Stomach (tissue), 4 donors: ENCODE results near the gene GAGE12J.
"Not testable (repeated sequence)": the region's sequence is repeated elsewhere in the genome, so short reads cannot be mapped to it uniquely, and the experiment has no call there.

Experiments
- EP300 ChIP-seq: sonication (generic); formaldehyde crosslinking; IDR thresholded peaks from one replicate; pipeline ENCODE4 v1.6.1; 2017; ENCODE audit warnings: antibody characterized with exemption
- POLR2A ChIP-seq, 4 donors: fragments of 450-650 bp; IDR thresholded peaks; one replicate each; pipeline ENCODE4 v1.6.1; 2016; ENCODE audit warnings: antibody characterized with exemption in 4 of 4, control low read depth in 2 of 4, mild to moderate bottlenecking in 1 of 4, moderate library complexity in 1 of 4
- POLR2AphosphoS5 ChIP-seq, 3 donors: sonication (generic); formaldehyde crosslinking; IDR thresholded peaks; one replicate each; pipeline ENCODE4 v1.6.1; 2016; ENCODE audit warnings: antibody characterized with exemption in 3 of 3
- TF ChIP-seq, protein P1 (sequence below), 7 experiments: fragments of 450-650 bp in 4 of 7; fragments of 200-600 bp in 3 of 7; sonication (generic) in 3 of 7; IDR thresholded peaks; one replicate each; pipeline ENCODE4 v1.5.1; 2016 to 2019; ENCODE audit warnings: antibody characterized with exemption in 7 of 7, control low read depth in 2 of 7, mild to moderate bottlenecking in 1 of 7

GRCh38 chrX:49307775-49308174, 14.1 kb upstream of the GAGE12J start:
- TF ChIP-seq, protein P1, sequence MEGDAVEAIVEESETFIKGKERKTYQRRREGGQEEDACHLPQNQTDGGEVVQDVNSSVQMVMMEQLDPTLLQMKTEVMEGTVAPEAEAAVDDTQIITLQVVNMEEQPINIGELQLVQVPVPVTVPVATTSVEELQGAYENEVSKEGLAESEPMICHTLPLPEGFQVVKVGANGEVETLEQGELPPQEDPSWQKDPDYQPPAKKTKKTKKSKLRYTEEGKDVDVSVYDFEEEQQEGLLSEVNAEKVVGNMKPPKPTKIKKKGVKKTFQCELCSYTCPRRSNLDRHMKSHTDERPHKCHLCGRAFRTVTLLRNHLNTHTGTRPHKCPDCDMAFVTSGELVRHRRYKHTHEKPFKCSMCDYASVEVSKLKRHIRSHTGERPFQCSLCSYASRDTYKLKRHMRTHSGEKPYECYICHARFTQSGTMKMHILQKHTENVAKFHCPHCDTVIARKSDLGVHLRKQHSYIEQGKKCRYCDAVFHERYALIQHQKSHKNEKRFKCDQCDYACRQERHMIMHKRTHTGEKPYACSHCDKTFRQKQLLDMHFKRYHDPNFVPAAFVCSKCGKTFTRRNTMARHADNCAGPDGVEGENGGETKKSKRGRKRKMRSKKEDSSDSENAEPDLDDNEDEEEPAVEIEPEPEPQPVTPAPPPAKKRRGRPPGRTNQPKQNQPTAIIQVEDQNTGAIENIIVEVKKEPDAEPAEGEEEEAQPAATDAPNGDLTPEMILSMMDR (IDR thresholded peaks at IDR 0.05): not testable (repeated sequence)
- TF ChIP-seq POLR2A (IDR thresholded peaks at IDR 0.05); POLR2AphosphoS5 (IDR thresholded peaks at IDR 0.05); EP300: not testable (repeated sequence)
